HG02763 (cell line): Measurements from ENCODE around the gene CNOT3.

ENCODE experiments used
- ATAC-seq: cut with Tn5 transposase; IDR thresholded peaks from one replicate; pipeline ENCODE4 v1.9.1; 2021; ENCODE audit warnings: mild to moderate bottlenecking, moderate library complexity; ENCODE audit not compliant: unreplicated experiment

Gene CNOT3

DNA sequence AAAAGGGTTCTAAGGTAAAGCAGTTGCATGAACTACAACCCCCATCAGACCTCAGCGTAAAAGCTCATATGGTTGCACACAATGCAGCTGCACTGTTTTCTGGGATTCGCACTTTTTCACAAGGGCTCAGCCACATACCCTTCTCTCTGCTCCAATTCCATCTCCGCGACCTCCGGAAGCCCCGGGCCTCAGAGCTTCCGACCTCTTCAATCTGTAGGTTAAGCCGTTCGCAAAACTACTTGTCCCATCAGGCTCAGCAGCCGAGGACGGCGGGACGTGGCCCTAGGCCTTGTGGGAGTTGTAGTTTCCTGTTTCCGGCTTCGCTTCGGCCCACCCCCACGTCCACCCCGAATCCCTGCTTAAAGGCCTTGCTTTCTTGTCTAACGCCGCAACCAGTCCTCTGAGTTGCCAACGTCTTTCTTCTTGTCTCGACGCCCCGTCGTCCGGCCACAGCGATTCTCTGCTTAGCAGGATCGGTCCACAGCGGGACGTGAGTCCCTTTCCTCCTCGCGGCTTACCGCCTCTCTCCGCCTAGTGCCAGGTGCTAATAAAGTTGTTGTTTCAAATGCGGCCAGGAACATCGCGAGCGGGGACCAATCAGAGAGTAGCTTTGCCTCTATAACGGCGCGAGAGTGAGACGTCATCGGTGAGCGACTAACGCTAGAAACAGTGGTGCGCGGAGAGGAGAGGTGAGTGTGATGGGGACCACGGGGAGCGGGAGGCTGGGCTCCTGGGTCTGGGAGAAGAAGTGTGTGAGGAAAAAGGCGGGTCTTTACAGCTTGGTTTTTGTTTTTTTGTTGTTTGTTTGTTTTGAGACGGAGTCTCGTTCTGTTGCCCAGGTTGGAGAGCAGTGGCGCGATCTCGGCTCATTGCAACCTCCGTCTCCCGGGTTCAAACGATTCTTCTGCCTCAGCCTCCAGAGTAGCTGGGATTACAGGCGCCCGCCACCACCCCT is 22.2 kb upstream of the CNOT3 start, which contains the start of the genes PRPF31 and TFPT:
TSS of gene PRPF31 (plus strand) at position 646 of the 955 bp plus-strand sequence. CDS start 2,525 bp downstream, outside the sequence.
TSS of gene TFPT (minus strand) at position 549 of the 955 bp plus-strand sequence. CDS start at position 161, 388 bp downstream.
- ATAC-seq: peak; percentile 76

DNA sequence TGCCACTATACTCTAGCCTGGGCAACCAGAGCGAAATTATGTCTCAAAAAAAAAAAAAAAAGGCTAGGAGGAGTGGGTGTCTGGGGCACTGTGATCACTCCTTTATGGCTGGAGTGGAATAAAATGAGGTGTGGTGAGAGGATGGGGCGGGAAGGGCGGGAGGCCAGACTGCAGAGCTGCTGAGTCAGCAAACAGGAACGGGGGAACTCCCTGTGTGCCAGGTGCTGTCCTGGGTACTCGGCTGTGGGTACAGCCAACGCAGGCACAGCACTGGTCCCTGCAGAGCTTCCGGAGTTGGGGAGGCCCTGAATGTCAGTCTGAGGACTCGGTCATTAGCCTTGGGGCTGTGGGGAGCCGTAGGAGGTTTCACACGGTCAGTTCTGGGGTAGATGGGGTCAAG is 16.3 kb upstream of the CNOT3 start:
- no peak for ATAC-seq

DNA sequence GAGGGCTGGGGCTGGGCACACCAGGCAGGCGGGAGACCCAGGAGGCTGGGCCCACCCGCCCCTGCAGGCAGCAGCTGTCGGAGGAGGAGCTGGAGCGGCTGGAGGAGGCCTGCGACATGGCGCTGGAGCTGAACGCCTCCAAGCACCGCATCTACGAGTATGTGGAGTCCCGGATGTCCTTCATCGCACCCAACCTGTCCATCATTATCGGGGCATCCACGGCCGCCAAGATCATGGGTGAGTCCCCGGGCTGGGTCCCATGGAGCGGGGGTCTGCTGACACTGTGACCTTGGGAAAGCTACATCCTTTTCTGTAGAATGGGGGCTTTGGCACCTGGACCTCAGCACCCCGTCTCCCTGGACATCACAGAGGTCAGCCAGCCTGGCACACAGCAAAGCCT is 13.9 kb upstream of the CNOT3 start:
- no peak for ATAC-seq

DNA sequence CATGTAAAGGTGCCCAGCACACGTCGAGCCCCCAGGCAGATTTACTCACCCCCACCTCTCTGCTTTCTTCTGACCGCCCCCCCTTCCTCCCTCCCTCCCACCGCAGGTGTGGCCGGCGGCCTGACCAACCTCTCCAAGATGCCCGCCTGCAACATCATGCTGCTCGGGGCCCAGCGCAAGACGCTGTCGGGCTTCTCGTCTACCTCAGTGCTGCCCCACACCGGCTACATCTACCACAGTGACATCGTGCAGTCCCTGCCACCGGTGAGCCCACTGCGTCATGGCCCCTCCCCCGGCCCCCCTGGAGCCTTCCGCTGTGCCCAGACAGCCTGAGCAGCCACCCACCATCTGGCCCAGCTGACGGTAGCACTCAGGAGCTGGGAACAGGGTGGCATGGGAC is 13.2 kb upstream of the CNOT3 start:
- no peak for ATAC-seq

GRCh38 chr19:54125713-54126112 is 11.8 kb upstream of the CNOT3 start:
- ATAC-seq: no peak

DNA sequence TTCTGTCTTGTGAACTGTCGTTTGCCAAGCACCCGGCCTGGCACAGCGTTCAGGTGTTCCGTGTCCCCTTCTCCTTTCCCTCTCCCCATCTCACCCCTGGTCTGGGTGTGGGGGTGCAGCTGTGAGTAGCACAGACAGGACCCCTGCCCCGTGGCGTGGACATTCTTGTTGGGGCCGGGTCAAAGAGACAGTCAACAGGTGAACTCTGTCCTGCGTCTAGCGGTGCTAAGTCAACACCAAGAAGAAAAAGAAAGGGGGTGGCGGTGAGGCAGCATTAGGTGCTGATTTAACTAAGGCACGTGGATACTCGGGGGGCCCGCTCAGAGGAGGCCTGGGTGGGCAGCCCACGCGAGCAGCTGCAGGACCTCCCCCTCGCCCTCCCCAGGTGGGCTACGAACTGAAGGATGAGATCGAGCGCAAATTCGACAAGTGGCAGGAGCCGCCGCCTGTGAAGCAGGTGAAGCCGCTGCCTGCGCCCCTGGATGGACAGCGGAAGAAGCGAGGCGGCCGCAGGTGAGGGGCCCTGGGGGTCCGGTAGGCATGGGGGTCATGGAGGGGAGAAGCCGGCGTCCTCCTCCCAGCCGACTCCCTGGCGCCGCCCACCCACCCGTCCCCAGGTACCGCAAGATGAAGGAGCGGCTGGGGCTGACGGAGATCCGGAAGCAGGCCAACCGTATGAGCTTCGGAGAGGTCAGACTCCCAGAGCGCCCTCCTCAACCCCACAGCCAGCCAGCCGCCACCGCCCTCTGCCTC is 9.7 kb upstream of the CNOT3 start:
- ATAC-seq: no peak

DNA sequence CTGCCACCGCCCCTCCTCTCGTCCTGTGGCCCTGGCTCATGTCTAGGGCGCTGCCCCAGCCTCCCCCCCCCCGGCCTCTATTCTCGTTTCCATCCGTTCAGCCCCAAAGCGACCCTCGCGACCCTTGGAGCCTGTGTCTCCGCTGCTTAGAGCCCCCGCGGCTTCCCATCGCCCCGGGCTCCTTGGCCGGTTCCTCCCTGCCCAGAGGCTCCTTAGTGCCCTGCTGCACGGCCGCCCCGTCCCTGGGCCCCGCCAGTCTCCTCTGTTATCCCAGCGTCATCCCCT is 9.2 kb upstream of the CNOT3 start:
- no peak for ATAC-seq

GRCh38 chr19:54128796-54129616 is 8.6 kb upstream of the CNOT3 start:
- ATAC-seq: no peak

- ATAC-seq: no peak
Observed at GRCh38 chr19:54129617-54129996, 8.0 kb upstream of the CNOT3 start.

GRCh38 chr19:54133312-54133956 is 4.1 kb upstream of the CNOT3 start:
- no peak for ATAC-seq

DNA sequence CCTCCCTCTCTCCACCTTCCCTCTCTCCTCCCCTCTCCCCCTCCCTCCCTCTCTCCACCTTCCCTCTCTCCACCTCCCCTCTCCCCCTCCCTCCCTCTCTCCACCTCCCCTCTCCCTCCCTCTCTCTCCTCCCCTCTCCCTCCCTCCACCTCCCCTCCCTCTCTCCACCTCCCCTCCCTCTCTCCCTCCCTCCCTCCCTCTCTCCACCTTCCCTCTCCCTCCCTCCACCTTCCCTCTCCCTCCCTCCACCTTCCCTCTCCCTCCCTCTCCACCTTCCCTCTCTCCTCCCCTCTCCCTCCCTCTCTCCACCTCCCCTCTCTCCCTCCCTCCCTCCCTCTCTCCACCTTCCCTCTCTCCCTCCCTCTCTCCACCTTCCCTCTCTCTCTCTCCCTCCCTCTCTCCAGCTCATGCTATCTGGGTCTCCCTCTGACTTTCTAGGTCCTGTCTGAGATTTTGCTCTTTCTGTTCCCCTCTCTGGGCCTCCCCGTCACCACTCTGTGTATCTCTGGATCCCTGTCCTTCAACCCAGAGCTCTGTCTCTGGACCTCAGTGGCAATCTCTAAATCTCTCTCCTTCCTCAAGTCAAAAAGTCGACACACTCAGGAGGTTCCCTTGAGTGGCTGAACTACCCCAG is 3.5 kb upstream of the CNOT3 start:
- no peak for ATAC-seq

GRCh38 chr19:54136086-54136863 is 1.3 kb upstream of the CNOT3 start:
- no peak for ATAC-seq

GRCh38 chr19:54136864-54137698 is 481 bp upstream of the CNOT3 start:
- ATAC-seq: peak; percentile 80

GRCh38 chr19:54138489-54139256 is 1.1 kb downstream of the CNOT3 start:
- ATAC-seq: no peak

DNA sequence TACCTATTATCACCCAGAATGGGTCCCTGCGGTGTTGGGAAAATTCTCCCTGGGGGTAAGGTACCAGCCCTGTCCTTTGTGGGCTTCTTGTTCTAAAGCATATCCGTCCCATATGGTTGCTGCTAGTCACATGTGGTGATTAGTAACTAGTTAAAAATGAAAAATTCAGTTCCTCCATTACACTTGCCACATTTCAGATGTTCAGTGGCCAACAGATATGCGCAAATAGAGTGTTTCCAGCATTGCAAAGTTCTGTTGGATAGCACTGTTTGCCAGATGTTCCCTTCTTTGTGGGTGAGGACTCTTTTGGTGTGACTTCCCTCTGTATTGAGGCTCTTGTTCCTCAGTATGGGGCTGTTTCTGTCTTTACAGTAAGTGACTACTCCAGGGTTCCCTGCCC is 3.8 kb downstream of the CNOT3 start:
- ATAC-seq: no peak

- ATAC-seq: no peak
Observed at GRCh38 chr19:54142166-54142780, 4.7 kb downstream of the CNOT3 start.

GRCh38 chr19:54145541-54146158 is 8.1 kb downstream of the CNOT3 start:
- ATAC-seq: no peak
